HUDEP-2 (cell line): ENCODE results near the gene TYROBP.

Source experiments
- DNase-seq, 76 experiments: peaks; one replicate each; lab custom pipeline; 2025; ENCODE audit not compliant: unreplicated experiment in 76 of 76; lab: John Stamatoyannopoulos, UW

Gene TYROBP

GRCh38 chr19:35879068-35879467, 29.0 kb downstream of the TYROBP start:
- no peak for DNase-seq

- no peak for DNase-seq
Observed at GRCh38 chr19:35874392-35874930, 33.6 kb downstream of the TYROBP start.

GRCh38 chr19:35872180-35872579, 35.9 kb downstream of the TYROBP start:
- DNase-seq: no peak

- DNase-seq: no peak
Observed at GRCh38 chr19:35871611-35872010, 36.5 kb downstream of the TYROBP start.

GRCh38 chr19:35870798-35871197, 37.3 kb downstream of the TYROBP start:
- no peak for DNase-seq

- peak in 4 of 76 experiments; percentile 61 to 74 (median 64) for DNase-seq
Observed at GRCh38 chr19:35870124-35870736, 37.9 kb downstream of the TYROBP start.

- DNase-seq: peak in 74 of 76 experiments; percentile 41 to 94 (median 86)
Observed at GRCh38 chr19:35869327-35870123, 38.6 kb downstream of the TYROBP start.

- no peak for DNase-seq
Observed at GRCh38 chr19:35868823-35869326, 39.2 kb downstream of the TYROBP start.

DNA sequence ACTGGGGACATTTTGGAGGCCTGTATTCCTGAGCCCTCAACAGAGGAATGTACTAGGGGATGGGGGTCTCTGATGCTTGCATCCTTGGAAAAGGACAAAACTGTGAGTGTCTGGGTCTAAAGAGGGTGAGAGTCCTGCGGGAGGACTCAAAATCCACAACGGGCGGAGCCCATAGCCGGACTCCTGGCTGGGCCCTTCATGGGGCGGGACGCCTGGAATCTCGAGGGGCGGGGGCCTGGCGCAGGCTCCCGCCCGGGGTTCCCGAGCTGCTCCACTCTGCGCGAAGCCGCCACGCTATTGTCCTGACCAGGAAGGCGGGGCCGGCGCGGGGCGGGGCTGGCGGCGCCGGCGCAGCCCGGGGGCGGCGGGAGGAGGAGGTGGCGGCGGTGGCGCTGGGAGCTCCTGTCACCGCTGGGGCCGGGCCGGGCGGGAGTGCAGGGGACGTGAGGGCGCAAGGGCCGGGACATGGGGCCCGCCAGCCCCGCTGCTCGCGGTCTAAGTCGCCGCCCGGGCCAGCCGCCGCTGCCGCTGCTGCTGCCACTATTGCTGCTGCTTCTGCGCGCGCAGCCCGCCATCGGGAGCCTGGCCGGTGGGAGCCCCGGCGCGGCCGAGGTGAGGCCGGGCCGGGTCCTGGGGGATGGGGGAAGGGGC, 39.8 kb downstream of the TYROBP start, which contains the start of gene APLP1:
Gene APLP1, plus strand, starts transcription at position 403 of the 651 bp plus-strand sequence. Its CDS starts 63 bp downstream, at position 466.
- peak in 39 of 76 experiments; percentile 4 to 71 (median 45) for DNase-seq

DNA sequence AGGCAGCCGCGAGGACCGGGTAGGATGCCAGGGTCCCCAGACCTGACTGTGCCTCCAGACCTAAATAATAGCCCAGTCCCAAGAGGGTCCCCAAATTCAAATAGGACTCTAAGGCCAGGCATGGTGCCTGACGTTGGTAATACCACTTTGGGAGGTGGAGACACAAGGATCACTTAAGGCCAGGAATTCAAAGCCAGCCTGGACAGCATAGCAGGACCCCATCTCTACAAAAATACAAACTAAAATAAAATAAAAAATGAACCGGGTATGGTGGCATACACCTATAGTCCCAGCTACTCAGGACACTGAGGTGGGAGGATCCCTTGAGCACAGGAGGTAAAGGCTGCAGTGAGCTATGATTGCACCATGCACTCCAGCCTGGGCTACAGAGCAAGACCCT, 45.1 kb downstream of the TYROBP start:
- DNase-seq: no peak

DNA sequence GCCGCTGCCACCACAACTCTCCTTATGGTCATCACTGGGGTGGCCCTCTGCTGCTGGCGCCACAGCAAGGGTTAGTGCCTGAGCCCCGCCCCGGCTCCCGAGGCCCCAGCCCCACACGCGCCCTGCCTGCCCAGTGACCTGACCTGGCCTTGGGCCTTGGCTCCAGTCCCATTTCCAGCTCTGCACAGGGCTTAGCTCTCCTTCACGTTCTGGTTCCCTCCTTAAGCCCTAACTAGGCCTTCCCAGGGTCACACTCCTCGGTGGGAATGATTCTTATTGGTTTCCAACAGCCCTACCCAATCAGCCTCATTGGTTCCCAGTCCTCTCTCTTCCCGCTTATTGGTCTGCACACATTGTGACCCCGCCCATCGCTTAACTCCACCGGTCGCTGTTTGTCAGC, 45.6 kb downstream of the TYROBP start:
- no peak for DNase-seq

DNA sequence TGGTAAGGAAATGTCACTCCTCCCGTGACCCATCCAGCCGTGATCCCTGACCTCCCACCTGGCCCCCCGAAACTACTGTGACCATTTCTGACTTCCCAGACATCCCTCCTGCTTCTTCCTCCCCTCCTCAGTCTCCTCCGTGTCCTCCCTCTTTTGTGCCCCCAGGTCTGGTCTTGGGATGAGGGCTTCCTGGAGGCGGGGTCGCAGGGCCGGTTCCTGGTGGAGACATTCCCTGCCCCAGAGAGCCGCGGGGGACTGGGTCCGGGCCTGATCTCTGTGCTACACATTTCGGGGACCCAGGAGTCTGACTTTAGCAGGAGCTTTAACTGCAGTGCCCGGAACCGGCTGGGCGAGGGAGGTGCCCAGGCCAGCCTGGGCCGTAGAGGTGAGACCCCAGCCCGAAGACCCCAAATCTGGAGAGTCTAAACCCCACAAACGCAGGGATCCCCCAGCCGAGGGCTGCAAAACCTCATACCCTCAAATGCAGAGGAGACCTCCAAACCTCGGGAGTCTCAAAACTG, 46.4 kb downstream of the TYROBP start:
- no peak for DNase-seq

- peak in 1 of 76 experiments; percentile 7 for DNase-seq
Observed at GRCh38 chr19:35860818-35861639, 47.1 kb downstream of the TYROBP start.

DNA sequence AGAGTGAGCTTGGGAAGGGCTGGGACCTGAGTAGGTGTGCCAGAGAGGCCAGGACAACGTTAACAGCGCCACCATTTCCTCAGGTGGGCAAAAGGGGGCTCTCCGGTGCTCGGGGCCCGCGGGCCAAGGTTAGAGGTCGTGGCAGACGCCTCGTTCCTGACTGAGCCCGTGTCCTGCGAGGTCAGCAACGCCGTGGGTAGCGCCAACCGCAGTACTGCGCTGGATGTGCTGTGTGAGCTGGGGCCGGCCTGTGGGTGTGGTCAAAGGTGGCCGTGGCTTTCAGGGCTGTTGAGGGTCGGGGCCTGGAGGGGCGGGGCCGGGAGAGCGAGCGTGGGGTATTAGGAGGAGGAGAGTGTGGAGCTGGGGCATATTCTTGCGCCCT, 47.7 kb downstream of the TYROBP start:
- DNase-seq: no peak

- no peak for DNase-seq
Observed at GRCh38 chr19:35859414-35859813, 48.7 kb downstream of the TYROBP start.

DNA sequence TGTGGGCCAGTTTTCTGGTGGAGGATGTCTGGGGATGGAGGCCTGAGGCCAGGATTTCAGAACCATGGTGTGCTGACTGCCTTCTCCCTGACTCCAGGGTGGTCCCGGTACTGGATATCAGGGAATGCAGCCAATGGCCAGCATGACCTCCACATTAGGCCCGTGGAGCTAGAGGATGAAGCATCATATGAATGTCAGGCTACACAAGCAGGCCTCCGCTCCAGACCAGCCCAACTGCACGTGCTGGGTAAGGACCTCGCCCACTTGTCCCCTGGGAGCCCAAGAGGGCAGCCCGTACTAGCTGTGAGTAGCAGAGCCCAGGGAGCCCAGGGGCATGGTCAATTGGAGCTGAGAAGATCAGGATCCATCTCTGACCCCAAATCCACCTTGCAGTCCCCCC, 49.8 kb downstream of the TYROBP start:
- no peak for DNase-seq

DNA sequence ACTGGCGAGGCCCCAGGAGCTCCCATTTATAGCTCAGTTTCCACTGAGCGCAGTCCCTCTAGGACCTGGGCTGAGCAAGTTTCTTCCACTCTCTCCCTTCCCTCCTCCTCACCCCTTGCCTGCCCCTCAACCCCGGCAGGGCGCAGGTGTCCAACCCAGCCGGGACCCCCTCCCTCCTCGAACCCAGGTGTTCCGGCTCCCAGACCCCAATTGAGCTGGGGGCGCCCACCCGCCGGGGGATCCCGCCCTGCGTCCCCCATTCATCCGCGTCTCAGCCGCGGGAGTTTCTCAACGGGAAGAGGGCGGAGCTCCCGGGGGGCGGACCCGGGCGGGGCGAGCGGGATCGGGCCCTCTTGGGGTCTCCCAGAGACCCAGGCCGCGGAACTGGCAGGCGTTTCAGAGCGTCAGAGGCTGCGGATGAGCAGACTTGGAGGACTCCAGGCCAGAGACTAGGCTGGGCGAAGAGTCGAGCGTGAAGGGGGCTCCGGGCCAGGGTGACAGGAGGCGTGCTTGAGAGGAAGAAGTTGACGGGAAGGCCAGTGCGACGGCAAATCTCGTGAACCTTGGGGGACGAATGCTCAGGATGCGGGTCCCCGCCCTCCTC, 51.4 kb downstream of the TYROBP start, which contains the start of gene KIRREL2:
Gene KIRREL2, plus strand, starts transcription at position 366 of the 604 bp plus-strand sequence. Its CDS starts 209 bp downstream, at position 575.
- DNase-seq: no peak
